ENCODE data around the gene P3H3.
"Not testable (repeated sequence)": the region's sequence is repeated elsewhere in the genome, so short reads cannot be mapped to it uniquely, and the experiment has no call there.

Gene P3H3

DNA sequence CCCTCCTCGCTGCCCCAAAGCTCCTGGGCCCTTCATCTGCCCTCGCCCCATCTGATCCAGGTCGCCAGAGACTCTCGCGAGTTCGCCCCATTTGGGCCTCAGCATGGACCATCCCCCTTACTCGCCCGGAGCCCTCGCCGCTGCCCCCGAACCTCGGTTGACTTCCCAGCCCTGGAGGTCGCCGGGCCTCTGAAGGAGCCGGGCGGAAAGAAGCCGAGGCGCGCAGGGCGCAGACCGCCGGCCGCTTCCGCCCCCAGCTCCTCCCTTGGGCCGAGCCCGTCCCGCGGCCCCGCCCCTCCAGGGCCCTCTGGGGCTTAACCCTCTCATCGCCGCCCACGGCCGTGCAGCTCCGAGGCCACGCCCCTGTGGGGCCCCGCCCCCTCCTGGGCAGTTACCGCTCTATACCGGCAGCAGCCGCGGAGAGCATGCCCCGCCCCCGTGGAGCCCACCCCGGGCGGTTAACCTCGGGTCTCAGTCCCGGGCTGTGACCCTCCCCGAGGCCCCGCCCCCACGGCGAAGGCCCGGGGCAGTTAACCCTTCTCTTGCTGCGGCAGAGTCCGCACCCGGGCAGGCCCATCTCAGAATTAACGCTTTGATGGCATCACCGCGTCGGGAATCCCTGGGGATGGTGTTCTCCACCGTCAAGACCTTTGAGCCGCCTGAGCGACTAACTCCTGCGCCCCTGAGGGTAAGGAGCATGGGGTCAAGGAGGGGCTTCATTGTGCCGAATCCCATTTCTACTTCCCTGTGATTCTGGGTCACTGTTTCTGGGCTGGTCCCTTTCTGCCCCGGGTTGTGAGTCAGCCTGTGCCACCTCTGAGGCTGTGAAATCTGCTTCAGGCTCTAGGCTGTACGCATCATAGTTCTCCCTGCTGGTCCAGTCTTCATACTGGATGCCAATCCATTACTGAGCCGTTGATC lies 45.1 kb downstream of the P3H3 start, which contains the start of gene SPSB2:
Gene SPSB2, minus strand, starts transcription at position 210 of the 921 bp plus-strand sequence. CDS start 402 bp downstream, outside the sequence.
- H3K9me3 Mint-ChIP-seq: no peaks in the 10 kb centered on the region
- peak within 1 kb of the TSS; percentile 94 to 95 for H3K4me3 Mint-ChIP-seq
- H3K27me3 Mint-ChIP-seq: no peaks in the 10 kb centered on the region
- peaks cover 41 to 44% of the 10 kb centered on the region in 2 donors for H3K4me1 Mint-ChIP-seq (ENCODE audit: low read depth in 2 of 2)
- DNase-seq: peak; percentile 99 to 100 (median 100)
- H3K27ac Mint-ChIP-seq: peak within 1 kb of the TSS; percentile 92 to 95
- peaks cover 37% of the 10 kb centered on the region for H3K36me3 Mint-ChIP-seq (ENCODE audit: insufficient read depth)
- ATAC-seq (replicated peaks): peak; percentile 84

DNA sequence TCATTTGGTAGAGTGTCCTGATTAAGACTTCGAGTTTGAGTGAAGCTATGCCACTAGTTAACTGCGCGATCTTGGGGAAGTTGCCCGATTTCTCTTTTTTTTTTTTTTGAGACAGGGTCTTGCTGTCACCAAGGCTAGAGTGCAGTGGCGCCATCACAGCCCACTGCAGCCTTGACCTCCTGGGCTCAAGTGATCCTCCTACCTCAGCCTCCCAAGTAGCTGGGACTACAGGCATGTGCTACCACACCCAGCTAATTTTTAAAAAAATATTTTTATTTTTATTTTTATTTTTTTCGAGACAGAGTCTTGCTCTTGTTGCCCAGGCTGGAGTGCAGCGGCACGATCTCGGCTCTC lies 45.8 kb downstream of the P3H3 start:
- H3K9me3 Mint-ChIP-seq; ATAC-seq (replicated peaks); H3K27me3 Mint-ChIP-seq; DNase-seq: not testable (repeated sequence)
- Mint-ChIP-seq H3K27ac (peak overlapping the region; percentile 23 to 95), H3K36me3 (ENCODE audit: insufficient read depth) (peaks cover 31% of the 10 kb centered on the region), H3K4me3 (peak overlapping the region; percentile 94 to 95), H3K4me1 (ENCODE audit: low read depth in 2 of 2) (peaks cover 35 to 38% of the 10 kb centered on the region in 2 donors)

DNA sequence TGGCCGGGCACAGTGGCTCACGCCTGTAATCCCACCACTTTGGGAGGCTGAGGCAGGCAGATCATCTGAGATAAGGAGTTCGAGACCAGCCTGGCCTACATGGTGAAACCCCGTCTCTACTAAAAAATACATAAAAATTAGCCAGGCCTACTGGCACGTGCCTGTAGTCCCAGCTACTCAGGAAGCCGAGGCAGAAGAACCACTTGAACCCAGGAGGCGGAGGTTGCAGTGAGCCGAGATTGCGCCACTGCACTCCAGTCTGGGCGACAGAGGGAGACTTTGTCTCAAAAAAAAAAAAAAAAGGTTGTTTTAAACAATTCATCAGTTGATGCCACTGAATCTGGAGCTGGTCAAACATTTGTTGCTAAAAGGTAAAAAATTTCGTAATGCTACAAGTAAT lies 51.6 kb downstream of the P3H3 start:
- not testable (repeated sequence) for H3K4me1 Mint-ChIP-seq (ENCODE audit: low read depth in 2 of 2)

DNA sequence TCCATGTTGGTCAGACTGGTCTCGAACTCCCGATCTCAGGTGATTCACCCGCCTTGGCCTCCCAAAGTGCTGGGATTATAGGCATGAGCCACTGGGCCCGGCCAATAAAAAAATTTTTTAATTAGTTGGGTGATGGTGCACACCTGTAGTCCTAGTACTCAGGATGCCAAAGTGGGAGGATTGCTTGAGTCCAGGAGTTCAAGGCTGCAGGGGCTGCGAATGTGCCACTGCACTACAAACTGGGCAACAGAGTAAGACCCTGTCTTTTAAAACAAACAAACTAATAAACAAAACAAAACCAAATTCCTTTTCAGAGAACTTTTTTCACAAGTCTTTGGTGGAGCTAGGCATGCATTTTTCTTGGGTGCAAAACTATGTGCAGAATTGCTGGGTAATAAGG lies 55.0 kb downstream of the P3H3 start:
- ATAC-seq (replicated peaks): no peak
- H3K27me3 Mint-ChIP-seq: no peaks in the 10 kb centered on the region
- no peak overlapping the region for H3K4me3 Mint-ChIP-seq
- H3K27ac Mint-ChIP-seq: no peak overlapping the region
- H3K4me1 Mint-ChIP-seq (ENCODE audit: low read depth in 2 of 2): no peaks in the 10 kb centered on the region
- no peaks in the 10 kb centered on the region for H3K36me3 Mint-ChIP-seq (ENCODE audit: insufficient read depth)
- no peak for DNase-seq
- H3K9me3 Mint-ChIP-seq: no peaks in the 10 kb centered on the region

More for the DNA sequence above, 51.6 kb downstream of the P3H3 start:
- H3K27me3 Mint-ChIP-seq; H3K36me3 Mint-ChIP-seq (ENCODE audit: insufficient read depth); DNase-seq; H3K9me3 Mint-ChIP-seq; H3K4me3 Mint-ChIP-seq; H3K27ac Mint-ChIP-seq; ATAC-seq (replicated peaks): not testable (repeated sequence)

DNA sequence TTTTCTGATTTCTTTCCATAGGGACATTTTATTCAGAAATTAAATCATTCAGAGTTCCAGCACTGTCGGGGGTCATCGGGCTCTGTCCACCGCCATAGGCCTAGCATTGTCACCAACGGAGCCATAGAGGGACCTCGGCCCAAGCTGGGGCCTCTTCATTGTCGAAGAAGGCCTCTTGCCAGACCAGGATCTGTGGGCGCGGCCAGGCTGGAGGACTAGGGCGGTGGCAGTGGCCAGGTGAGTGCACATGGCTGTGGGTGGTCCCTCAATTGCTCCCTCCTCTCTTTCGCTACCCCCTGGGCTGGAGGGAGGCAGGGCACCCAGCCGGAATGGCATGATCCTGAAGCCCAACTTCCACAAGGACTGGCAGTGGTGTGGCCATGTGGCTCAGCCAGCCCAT lies 55.5 kb downstream of the P3H3 start:
- no peaks in the 10 kb centered on the region for H3K4me1 Mint-ChIP-seq (ENCODE audit: low read depth in 2 of 2)

DNA sequence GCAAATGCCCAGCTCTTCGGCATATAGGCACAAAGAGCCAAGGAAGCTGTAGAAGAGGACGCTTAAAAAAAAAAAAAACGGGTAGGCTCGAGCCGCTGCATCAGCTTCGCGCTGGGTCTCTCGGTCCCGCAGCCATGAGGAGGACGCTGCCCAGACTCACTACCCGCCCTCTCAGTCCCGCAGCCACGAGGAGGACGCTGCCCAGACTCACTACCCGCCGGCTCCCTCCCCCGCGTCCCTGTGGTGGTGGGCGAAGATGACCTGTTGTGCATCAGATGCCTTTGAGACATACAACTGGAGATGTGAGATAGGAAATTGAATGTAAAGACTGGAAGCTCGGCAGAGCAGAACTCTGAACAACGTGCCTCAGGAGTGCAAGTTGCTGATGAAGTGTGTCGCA lies 56.3 kb downstream of the P3H3 start:
- Mint-ChIP-seq H3K36me3 (ENCODE audit: insufficient read depth) (no peaks in the 10 kb centered on the region), H3K4me3 (no peak overlapping the region), H3K27me3 (no peaks in the 10 kb centered on the region), H3K27ac (no peak overlapping the region), H3K4me1 (ENCODE audit: low read depth in 2 of 2) (no peaks in the 10 kb centered on the region), H3K9me3 (no peaks in the 10 kb centered on the region)
- ATAC-seq (replicated peaks) (no peak), DNase-seq (no peak)

More for the DNA sequence above, 55.5 kb downstream of the P3H3 start:
- H3K4me3 Mint-ChIP-seq: no peak overlapping the region
- H3K27ac Mint-ChIP-seq: no peak overlapping the region
- H3K36me3 Mint-ChIP-seq (ENCODE audit: insufficient read depth): no peaks in the 10 kb centered on the region
- no peak for DNase-seq
- H3K27me3 Mint-ChIP-seq: no peaks in the 10 kb centered on the region
- no peak for ATAC-seq (replicated peaks)
- H3K9me3 Mint-ChIP-seq: no peaks in the 10 kb centered on the region

DNA sequence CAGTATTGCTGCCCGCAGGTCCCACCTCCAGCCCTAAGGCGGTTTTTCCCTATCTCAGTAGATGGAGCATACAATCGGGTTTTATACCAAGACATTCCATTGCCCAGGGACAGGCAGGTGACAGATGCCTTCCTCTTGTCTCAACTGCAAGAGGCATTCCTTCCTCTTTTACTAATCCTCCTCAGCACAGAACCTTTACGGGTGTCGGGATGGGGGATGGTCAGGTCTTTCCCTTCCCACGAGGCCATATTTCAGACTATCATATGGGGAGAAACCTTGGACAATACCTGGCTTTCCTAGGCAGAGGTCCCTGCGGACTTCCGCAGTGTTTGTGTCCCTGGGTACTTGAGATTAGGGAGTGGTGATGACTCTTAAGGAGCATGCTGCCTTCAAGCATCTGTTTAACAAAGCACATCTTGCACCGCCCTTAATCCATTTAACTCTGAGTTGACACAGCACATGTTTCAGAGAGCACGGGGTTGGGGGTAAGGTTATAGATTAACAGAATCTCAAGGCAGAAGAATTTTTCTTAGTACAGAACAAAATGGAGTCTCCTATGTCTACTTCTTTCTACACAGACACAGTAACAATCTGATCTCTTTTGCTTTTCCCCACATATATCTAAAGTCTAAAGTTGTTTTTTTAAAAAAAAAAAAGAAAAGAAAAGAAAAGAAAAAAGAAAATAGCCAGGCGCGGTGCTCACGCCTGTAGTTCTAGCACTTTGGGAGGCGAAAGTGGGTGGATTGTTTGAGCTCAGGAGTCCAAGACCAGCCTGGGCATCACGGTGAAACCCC lies 58.2 kb downstream of the P3H3 start:
- not testable (repeated sequence) for H3K9me3 Mint-ChIP-seq; H3K36me3 Mint-ChIP-seq (ENCODE audit: insufficient read depth); ATAC-seq (replicated peaks); H3K4me1 Mint-ChIP-seq (ENCODE audit: low read depth in 2 of 2); DNase-seq; H3K4me3 Mint-ChIP-seq; H3K27me3 Mint-ChIP-seq; H3K27ac Mint-ChIP-seq

DNA sequence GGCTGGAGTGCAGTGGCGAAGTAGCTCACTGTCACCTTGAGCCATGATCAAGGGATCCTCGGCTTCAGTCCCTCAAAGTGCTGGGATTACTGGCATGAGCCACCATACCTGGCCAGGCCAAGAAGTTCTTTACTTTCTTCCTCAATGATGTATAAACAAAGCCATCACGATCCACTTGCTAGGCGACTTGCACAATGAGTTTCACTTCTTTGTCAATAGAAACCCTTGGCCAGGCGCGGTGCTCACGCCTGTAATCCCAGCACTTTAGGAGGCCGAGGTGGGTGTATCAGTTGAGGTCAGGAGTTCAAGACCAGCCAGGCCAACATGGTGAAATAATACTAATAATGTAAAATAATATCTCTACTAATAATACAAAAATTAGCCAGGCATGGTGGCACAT lies 59.3 kb downstream of the P3H3 start:
- no peak overlapping the region for H3K27ac Mint-ChIP-seq
- H3K27me3 Mint-ChIP-seq: no peaks in the 10 kb centered on the region
- no peaks in the 10 kb centered on the region for H3K36me3 Mint-ChIP-seq (ENCODE audit: insufficient read depth)
- H3K4me3 Mint-ChIP-seq: no peak overlapping the region
- peaks cover 0 to 11% of the 10 kb centered on the region in 2 donors for H3K4me1 Mint-ChIP-seq (ENCODE audit: low read depth in 2 of 2)
- DNase-seq (no peak), ATAC-seq (replicated peaks) (no peak)
- no peaks in the 10 kb centered on the region for H3K9me3 Mint-ChIP-seq

DNA sequence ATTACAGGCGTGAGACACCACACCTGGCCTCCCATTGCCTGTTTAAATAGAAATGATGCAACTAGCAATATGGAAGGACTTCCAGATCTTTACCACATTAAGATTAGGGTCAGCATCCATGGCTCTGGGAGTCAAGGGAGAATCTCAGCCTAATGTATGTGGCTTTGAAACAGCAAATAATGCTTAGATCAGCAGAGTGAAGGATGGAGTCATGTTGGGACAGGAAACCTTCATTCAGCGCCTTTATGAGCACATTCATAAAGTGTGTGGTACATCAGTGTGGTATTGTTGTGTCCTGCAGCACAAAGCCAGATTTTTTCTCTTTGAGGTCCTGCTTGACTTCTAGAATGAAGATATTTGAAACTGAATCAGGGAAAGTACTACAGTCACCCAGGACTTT lies 60.2 kb downstream of the P3H3 start:
- ATAC-seq (replicated peaks) (no peak), DNase-seq (no peak)
- Mint-ChIP-seq H3K4me1 (ENCODE audit: low read depth in 2 of 2) (peaks cover 0 to 11% of the 10 kb centered on the region in 2 donors), H3K27ac (no peak overlapping the region), H3K36me3 (ENCODE audit: insufficient read depth) (no peaks in the 10 kb centered on the region), H3K27me3 (no peaks in the 10 kb centered on the region), H3K4me3 (no peak overlapping the region), H3K9me3 (no peaks in the 10 kb centered on the region)

DNA sequence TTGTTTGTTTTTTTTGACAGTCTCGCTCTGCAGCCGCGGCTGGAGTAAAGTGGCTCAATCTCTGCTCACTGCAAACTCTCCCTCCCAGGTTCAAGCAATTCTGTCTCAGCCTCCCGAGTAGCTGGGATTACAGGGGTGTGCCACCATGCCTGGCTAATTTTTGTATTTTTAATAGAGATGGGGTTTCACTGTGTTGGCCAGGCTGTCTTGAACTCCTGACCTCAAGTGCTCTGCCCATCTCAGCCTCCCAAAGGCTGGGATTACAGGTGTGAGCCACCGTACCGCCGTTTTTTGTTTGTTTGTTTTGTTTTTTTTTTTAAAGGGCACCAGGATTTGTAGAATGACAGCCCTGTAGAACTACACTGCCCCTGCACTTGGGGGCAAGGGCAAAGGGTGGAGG lies 60.6 kb downstream of the P3H3 start:
- not testable (repeated sequence) for H3K9me3 Mint-ChIP-seq; H3K4me3 Mint-ChIP-seq; ATAC-seq (replicated peaks); DNase-seq; H3K27me3 Mint-ChIP-seq; H3K36me3 Mint-ChIP-seq (ENCODE audit: insufficient read depth); H3K27ac Mint-ChIP-seq
- peaks cover 0 to 11% of the 10 kb centered on the region in 2 donors for H3K4me1 Mint-ChIP-seq (ENCODE audit: low read depth in 2 of 2)
